IPS-15b (cell line): Measurements from ENCODE around the gene ARPC2.

ENCODE experiments used
- H3K27me3 ChIP-seq: one replicate; pipeline ENCODE4 v1.6.1; 2013; ENCODE audit warnings: low read length; ENCODE audit not compliant: control insufficient read depth, insufficient read depth
- H3K36me3 ChIP-seq: one replicate; pipeline ENCODE4 v1.6.1; 2013; ENCODE audit warnings: low read length; ENCODE audit not compliant: control insufficient read depth, insufficient read depth
- H3K4me1 ChIP-seq: one replicate; pipeline ENCODE4 v1.6.1; 2013; ENCODE audit warnings: mild to moderate bottlenecking, low read length; ENCODE audit not compliant: control insufficient read depth, insufficient read depth
- H3K4me3 ChIP-seq: one replicate; pipeline ENCODE4 v1.5.1; 2013; ENCODE audit warnings: low read depth, low read length
- H3K9ac ChIP-seq: one replicate; pipeline ENCODE4 v1.6.1; 2013; ENCODE audit warnings: low read depth, mild to moderate bottlenecking, low read length
- H3K9me3 ChIP-seq: one replicate; pipeline ENCODE4 v1.6.1; 2013; ENCODE audit warnings: mild to moderate bottlenecking, low read length; ENCODE audit not compliant: control insufficient read depth, insufficient read depth

ARPC2 gene

DNA sequence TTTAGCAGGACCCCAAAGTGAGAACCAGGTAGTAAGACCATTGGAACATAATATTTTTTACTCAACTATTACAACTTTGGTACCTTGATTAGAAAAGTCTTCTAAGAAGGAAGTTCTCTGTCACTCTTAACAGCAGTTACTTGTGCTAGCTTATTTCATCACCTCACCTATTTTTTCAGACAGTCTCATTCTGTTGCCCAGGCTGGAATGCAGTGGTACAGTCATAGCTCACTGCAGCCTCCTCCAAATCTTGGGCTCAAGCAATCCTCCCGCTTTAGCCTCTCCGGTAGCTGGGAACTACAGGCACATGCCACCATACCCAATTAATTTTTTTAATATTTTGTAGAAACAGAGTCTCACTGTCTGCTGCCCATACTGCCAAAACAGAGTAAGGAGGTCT, 18.0 kb downstream of the ARPC2 start:
- Histone ChIP-seq H3K4me3 (no peak overlapping the region), H3K4me1 (no peaks in the 10 kb centered on the region), H3K36me3 (peaks cover 51% of the 10 kb centered on the region), H3K9me3 (no peaks in the 10 kb centered on the region), H3K27me3 (no peaks in the 10 kb centered on the region), H3K9ac (no peak overlapping the region)

DNA sequence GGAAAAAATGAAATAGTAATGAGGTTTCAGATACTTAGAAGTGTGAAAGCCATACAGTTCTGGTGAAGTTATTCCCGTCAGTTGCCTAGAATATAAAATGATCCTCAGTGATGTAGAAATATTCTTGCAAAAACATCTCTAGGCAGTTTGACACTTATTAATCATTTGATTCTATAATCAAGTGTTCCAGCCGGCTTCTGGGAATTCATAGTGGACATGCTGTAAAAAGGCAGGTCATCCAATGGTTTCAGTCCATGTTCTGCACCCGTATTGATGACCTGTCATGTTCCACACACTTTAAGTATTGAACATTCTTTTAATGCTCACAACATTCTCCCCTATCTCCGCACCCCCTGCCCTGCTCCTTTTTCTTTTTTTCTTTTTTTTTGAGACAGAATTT, 19.8 kb downstream of the ARPC2 start:
- Histone ChIP-seq H3K9ac (no peak overlapping the region), H3K4me3 (no peak overlapping the region), H3K9me3 (no peaks in the 10 kb centered on the region), H3K36me3 (peaks cover 48% of the 10 kb centered on the region), H3K27me3 (no peaks in the 10 kb centered on the region), H3K4me1 (no peaks in the 10 kb centered on the region)

DNA sequence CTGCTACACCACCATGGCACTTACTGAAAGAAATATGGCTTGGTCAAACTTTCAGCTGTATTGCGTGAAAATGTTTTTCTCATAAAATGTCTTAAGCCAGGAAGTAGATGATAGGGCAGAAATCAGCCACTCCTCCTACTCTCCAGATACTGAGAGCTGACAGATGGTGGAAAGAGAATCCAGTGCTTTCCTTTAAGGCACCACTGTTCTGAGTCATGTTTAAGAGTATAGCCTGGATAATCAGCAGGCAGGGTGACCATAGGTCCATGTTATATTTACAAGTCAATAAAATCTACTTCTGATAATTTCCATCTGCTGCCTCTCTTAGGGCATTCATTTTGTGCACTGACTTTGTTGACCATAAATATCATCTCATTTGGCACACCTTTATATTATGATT, 21.9 kb downstream of the ARPC2 start:
- Histone ChIP-seq H3K4me1 (no peaks in the 10 kb centered on the region), H3K9me3 (no peaks in the 10 kb centered on the region), H3K9ac (no peak overlapping the region), H3K27me3 (no peaks in the 10 kb centered on the region), H3K36me3 (peaks cover 41% of the 10 kb centered on the region), H3K4me3 (no peak overlapping the region)

DNA sequence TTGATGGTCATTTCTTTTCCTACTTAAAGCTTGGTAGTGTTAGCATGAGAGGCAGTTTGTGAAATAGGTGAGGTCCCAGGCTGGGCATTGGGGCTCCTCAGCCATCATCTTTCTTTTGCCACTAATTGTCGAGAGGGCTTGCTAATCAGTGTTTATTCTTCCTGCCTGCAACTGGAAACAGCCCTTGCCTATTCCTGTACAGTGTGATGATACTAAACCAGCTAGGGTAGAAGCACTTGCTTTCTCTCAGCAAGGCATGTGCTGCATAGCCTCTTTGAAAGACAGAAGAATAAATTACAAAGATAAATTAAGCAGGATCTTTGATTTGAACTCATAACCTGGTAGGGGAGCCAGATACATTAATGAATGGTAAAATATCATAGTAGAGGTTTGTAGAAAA, 27.2 kb downstream of the ARPC2 start:
- Histone ChIP-seq H3K9me3 (no peaks in the 10 kb centered on the region), H3K36me3 (peaks cover 44% of the 10 kb centered on the region), H3K9ac (no peak overlapping the region), H3K4me3 (no peak overlapping the region), H3K27me3 (no peaks in the 10 kb centered on the region), H3K4me1 (no peaks in the 10 kb centered on the region)

GRCh38 chr2:218244665-218245064, 27.7 kb downstream of the ARPC2 start:
- H3K4me3 ChIP-seq: no peak overlapping the region
- H3K9me3 ChIP-seq: no peaks in the 10 kb centered on the region
- no peak overlapping the region for H3K9ac ChIP-seq
- peaks cover 46% of the 10 kb centered on the region for H3K36me3 ChIP-seq
- no peaks in the 10 kb centered on the region for H3K27me3 ChIP-seq
- H3K4me1 ChIP-seq: no peaks in the 10 kb centered on the region

- Histone ChIP-seq H3K9me3 (no peaks in the 10 kb centered on the region), H3K4me3 (no peak overlapping the region), H3K27me3 (no peaks in the 10 kb centered on the region), H3K4me1 (no peaks in the 10 kb centered on the region), H3K36me3 (peaks cover 50% of the 10 kb centered on the region), H3K9ac (no peak overlapping the region)
Measured at GRCh38 chr2:218245214-218245613, 28.2 kb downstream of the ARPC2 start.

GRCh38 chr2:218249691-218250090, 32.7 kb downstream of the ARPC2 start:
- Histone ChIP-seq H3K9ac (no peak overlapping the region), H3K36me3 (peaks cover 76% of the 10 kb centered on the region), H3K4me3 (no peak overlapping the region), H3K4me1 (no peaks in the 10 kb centered on the region), H3K9me3 (no peaks in the 10 kb centered on the region), H3K27me3 (no peaks in the 10 kb centered on the region)

- no peaks in the 10 kb centered on the region for H3K9me3 ChIP-seq
- no peaks in the 10 kb centered on the region for H3K4me1 ChIP-seq
- H3K36me3 ChIP-seq: peaks cover 58% of the 10 kb centered on the region
- no peak overlapping the region for H3K9ac ChIP-seq
- H3K4me3 ChIP-seq: no peak overlapping the region
- no peaks in the 10 kb centered on the region for H3K27me3 ChIP-seq
Measured at GRCh38 chr2:218252509-218253231, 35.7 kb downstream of the ARPC2 start.

DNA sequence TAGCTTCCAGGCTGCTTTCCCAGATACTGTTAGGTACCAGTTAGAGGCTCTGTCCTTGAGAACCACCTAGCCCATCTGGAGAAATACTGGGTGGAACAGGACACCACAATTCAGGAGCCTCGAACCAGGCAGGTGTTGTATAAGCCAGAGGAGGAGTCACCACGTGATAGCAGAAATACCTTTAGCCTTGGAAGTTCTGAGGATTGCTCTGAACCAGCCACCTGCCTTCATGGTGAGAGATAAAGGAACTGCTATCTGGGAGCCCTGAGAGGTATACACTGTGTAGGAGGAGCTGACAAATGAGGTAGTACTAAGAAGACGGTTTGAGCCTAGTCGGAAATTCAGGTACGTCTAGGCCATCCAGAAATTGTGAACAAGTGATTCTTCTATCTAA, 36.2 kb downstream of the ARPC2 start:
- no peaks in the 10 kb centered on the region for H3K27me3 ChIP-seq
- peaks cover 52% of the 10 kb centered on the region for H3K36me3 ChIP-seq
- H3K4me3 ChIP-seq: no peak overlapping the region
- H3K9ac ChIP-seq: no peak overlapping the region
- H3K4me1 ChIP-seq: no peaks in the 10 kb centered on the region
- H3K9me3 ChIP-seq: no peaks in the 10 kb centered on the region

DNA sequence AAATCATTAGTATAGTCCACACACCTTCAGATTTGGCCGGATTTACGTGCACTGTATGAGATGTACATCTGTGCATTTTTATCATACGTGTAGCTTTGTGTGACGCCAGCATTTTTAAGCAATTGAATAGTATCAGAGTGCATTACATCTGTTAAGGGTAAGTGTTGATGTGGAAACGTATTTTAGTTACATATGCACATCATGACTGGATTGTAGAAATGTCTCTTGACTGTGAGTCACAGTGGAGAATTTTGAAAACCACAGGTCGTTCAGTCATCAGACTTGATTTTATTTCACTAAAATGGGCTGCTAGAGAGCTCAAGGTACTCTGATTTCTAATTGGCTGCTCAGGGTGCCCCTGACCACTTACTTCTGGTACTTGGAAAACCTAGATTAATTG, 38.5 kb downstream of the ARPC2 start:
- H3K4me1 ChIP-seq: peaks cover 3% of the 10 kb centered on the region
- no peaks in the 10 kb centered on the region for H3K9me3 ChIP-seq
- H3K36me3 ChIP-seq: peaks cover 33% of the 10 kb centered on the region
- H3K4me3 ChIP-seq: no peak overlapping the region
- H3K27me3 ChIP-seq: no peaks in the 10 kb centered on the region
- H3K9ac ChIP-seq: no peak overlapping the region

DNA sequence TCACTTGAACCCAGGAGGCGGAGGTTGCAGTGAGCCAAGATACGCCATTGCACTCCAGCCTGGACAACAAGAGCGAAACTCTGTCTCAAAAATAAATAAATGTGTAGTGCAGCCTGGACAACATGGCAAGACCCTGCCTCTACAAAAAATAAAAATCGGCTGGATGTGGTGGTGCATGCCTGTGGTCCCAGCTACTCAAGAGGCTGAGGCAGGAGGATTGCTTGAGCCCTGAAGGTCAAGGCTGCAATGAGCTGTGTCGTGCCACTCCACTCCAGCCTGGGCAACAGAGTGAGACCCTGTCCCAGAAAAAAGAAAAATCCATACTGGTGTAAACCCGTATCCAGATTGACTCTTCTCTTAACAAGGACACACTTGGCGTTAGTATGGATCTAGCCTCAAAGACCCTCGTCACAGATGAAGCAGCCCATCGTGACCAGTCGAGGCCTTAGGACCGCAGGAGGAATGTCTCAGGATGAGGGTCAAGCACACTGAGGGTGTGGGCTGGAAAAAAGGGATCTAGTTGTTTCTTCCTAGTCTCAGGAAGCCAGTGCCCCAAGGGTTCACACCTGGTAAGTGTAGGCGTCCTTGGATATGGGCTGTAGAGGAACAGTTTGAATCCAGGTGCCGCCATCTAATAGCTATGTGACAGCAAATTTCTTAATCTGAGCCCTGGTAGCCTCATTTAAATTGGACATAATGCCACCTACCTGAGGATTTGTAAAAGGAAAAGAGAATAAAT, 39.8 kb downstream of the ARPC2 start:
- H3K4me1 ChIP-seq: peaks cover 11% of the 10 kb centered on the region
- no peaks in the 10 kb centered on the region for H3K9me3 ChIP-seq
- H3K4me3 ChIP-seq: no peak overlapping the region
- H3K27me3 ChIP-seq: no peaks in the 10 kb centered on the region
- peaks cover 20% of the 10 kb centered on the region for H3K36me3 ChIP-seq
- no peak overlapping the region for H3K9ac ChIP-seq

- peaks cover 11% of the 10 kb centered on the region for H3K4me1 ChIP-seq
- H3K9me3 ChIP-seq: no peaks in the 10 kb centered on the region
- H3K27me3 ChIP-seq: no peaks in the 10 kb centered on the region
- H3K4me3 ChIP-seq: no peak overlapping the region
- no peak overlapping the region for H3K9ac ChIP-seq
- peaks cover 15% of the 10 kb centered on the region for H3K36me3 ChIP-seq
Measured at GRCh38 chr2:218257390-218257981, 40.5 kb downstream of the ARPC2 start.
